HG03108 (cell line): ENCODE results near the gene SPATA6.
"Not testable (repeated sequence)": the region's sequence is repeated elsewhere in the genome, so short reads cannot be mapped to it uniquely, and the experiment has no call there.

Experiments
- ATAC-seq: cut with Tn5 transposase; IDR thresholded peaks from one replicate; pipeline ENCODE4 v1.9.1; 2021; ENCODE audit warnings: moderate library complexity; ENCODE audit not compliant: unreplicated experiment

SPATA6 gene

DNA sequence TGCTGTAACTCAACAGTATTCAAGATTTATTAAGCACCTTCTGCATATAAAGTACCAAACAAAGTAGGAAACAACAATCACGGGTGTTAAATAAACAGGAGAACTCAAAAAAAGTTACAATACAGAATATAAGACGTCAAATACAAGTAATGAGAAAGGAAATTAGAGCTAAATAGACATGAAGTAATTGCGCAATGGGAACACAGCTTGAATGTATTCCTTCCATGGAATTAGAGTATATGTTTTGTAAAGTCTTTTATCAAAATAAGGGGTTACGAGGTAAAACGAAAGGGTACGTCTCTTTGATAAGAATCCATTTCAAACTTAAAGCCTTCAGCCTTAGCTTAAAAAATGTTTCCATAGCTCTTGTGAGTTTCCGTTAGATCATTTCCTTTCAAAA is 109.1 kb downstream of the SPATA6 start:
- no peak for ATAC-seq

GRCh38 chr1:48356901-48357300 is 115.1 kb downstream of the SPATA6 start:
- ATAC-seq = no peak

DNA sequence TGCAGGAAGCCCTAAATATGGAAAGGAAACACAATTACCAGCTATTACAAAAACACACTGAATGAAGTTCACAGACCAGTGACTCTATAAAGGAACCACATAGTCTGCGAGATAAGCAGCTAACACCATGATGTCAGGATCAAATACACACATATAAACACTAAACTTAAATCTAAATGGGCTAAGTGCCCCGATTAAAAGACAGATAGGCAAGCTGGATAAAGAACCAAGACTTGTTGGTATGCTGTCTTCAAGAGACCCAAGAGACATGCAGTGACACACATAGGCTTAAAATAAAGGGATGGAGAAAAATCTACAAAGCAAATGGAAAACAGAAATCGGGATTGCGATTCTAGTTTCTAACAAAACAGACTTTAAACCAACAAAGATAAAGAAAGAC is 127.6 kb downstream of the SPATA6 start:
- ATAC-seq = no peak

DNA sequence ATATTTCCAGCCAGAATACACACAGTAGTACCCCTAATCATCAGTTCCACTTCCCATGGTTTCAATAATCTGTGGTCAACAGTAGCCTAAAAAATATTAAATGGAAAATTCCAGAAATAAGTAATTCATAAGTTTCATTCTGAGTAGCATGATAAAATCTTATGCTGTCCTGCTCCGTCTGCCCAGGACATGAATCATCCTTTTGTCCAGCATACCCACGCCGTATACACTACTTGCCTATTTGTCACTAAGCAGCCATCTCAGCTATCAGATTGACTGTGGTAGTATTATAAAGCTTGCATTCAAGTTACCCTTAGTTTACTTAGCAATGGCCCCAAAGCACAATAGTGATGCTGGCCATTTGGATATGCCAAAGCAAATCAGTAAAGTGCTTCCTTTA is 130.8 kb downstream of the SPATA6 start:
- ATAC-seq = no peak

DNA sequence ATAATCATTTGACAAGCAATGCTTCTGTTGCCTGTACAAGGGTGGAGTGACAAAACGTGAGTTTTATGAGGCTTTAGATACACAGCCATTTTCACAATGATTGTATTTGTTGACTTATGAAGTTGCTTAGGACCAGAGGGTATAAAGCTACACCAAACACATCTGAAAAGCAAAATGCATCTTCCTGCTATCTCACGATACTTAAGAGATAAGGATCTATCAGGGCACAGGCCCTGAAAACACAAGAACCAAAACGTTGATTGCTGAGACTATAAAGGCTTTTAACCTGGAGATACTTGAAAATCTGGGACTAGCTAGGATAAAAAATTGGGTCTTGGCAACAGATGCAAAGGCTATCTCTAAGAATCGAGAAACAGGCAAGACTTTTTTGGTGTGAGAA is 133.7 kb downstream of the SPATA6 start:
- ATAC-seq = no peak

GRCh38 chr1:48333316-48333715 is 138.7 kb downstream of the SPATA6 start:
- no peak for ATAC-seq

GRCh38 chr1:48332115-48332514 is 139.9 kb downstream of the SPATA6 start:
- no peak for ATAC-seq

DNA sequence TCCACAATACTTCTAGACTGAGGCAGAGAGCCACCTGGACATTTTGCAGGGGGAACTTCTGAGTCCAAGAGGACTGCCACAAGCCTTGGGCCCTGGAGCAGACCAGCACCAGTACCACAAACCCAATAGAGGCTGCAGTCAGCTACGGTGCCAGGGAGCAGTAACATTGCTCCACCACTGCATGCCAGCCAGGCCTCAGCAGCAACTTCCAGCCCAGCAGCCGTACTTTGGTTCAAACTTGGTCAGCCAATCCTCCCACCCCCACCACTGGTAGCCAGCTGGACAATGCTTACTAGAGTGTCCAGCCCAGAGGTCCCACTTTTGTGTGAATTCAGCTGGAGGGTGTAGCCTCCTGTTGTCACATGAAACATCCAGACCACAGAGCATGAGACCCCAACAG is 142.1 kb downstream of the SPATA6 start:
- ATAC-seq = no peak

DNA sequence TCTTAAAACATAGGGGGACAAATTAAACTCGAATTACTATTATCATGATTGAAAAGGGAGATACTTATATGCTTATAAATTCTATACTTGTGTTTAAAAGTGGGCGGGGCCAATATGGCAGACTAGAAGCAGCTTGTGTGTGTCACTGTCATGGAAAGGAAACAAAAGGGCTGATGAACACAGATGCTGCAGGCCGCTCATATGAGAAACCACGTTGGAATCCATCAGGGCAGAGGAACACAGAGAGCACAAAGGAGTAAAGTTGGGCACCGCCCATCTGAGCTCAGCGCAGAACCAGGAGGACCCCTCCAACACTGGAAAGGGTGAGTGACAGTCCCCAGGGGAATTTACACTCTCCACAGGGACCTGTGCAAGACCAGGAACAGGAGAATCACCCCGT is 142.5 kb downstream of the SPATA6 start:
- ATAC-seq = no peak

GRCh38 chr1:48311829-48312228 is 160.2 kb downstream of the SPATA6 start:
- not testable (repeated sequence) for ATAC-seq

GRCh38 chr1:48309564-48310082 is 162.4 kb downstream of the SPATA6 start:
- ATAC-seq = no peak

GRCh38 chr1:48302652-48303051 is 169.4 kb downstream of the SPATA6 start:
- no peak for ATAC-seq

- ATAC-seq = no peak
Measured at GRCh38 chr1:48294656-48295055, 177.3 kb downstream of the SPATA6 start.

DNA sequence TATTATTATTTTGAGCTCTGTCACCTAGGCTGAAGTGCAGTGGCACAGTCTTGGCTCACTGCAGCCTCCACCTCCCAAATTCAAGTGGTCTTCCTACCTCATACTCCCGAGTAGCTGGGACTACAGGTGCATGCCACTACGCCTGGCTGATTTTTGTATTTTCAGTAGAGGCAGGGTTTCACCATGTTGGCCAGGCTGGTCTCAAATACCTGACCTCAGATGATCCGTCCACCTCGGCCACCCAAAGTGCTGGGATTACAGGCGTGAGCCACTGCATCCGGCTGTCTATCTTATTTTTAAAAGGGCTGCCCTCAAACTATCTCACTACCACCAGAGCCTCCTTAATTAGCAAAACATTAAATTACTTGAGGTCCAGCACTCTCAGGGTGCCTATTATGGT is 177.9 kb downstream of the SPATA6 start:
- ATAC-seq = not testable (repeated sequence)

GRCh38 chr1:48292706-48293105 is 179.3 kb downstream of the SPATA6 start:
- no peak for ATAC-seq

- ATAC-seq = no peak
Measured at GRCh38 chr1:48291421-48291820, 180.6 kb downstream of the SPATA6 start.

DNA sequence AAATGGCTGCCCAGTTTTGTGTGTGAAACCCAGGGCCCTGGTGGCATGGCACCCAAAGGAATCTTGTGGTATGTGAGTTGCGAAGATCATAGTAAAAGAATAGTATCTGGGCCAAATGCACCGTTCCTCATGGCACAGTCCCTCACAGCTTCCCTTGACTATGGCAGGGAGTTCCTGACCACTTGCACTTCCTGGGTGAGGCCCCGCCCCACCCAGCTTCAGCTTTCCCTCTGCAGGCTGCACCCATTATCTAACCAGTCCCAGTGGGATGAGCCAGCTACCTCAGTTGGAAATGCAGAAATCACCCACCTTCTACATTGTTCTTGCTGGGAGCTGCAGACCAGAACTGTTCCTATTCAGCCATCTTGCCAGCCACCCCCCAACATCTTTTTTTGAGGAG is 186.5 kb downstream of the SPATA6 start:
- ATAC-seq = no peak

DNA sequence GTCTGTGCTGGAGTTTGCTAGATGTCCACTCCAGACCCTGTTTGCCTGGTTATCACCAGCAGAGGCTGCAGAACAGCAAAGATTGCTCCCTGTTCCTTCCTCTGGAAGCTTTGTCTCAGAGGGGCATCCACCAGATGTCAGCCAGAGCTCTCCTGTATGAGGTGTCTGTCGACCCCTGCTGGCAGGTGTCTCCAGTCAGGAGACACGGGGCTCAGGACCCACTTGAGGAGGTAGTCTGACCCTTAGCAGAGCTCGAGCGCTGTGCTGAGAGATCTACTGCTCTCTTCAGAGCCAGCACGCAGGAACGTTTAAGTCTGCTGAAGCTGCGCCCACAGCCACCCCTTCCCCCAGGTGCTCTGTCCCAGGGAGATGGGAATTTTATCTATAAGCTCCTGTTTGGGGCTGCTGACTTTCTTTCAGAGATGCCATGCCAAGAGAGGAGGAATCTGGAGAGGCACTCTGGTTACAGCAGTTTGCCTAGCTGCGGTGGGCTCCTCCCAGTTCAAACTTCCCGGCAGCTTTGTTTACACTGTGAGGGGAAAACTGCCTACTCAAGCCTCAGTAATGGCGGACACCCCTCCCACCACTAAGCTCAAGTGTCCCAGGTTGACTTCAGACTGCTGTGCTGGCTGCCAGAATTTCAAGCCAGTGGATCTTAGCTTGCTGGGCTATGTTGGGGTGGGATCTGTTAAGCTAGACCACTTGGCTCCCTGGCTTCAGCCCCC is 187.1 kb downstream of the SPATA6 start:
- not testable (repeated sequence) for ATAC-seq

- ATAC-seq = not testable (repeated sequence)
Measured at GRCh38 chr1:48282329-48282728, 189.7 kb downstream of the SPATA6 start.

- ATAC-seq = not testable (repeated sequence)
Measured at GRCh38 chr1:48277437-48277836, 194.6 kb downstream of the SPATA6 start.

GRCh38 chr1:48266576-48266975 is 205.4 kb downstream of the SPATA6 start:
- no peak for ATAC-seq

DNA sequence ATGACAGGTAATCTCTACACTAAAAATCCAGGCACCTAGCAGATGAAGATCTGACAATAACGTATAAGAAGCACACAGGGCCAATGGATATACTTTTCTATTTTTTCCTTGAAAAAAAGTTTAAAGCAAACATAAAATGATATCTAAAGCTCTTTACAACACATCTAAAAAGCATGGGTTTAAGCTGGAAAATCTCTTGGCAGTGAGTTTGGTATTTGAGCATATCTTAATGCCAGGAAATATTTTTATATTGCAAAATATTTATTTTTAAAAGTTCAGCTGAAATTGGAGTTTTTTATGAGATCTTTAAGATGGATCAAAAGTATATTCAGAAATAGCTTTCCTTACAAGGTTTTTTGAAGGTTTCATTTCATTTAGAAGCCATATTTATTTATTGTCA is 209.0 kb downstream of the SPATA6 start:
- no peak for ATAC-seq

GRCh38 chr1:48261881-48262400 is 210.1 kb downstream of the SPATA6 start:
- no peak for ATAC-seq
